ACC112 (cell line): ENCODE data around the gene EFS.
A peak's percentile ranks its signal among the peaks of the same experiment; 100 is the strongest.

Experiments used
- H2AFZ ChIP-seq: fragments of 200-600 bp; sonication (generic); one replicate; pipeline ENCODE4 v1.6.0; 2017; ENCODE audit warnings: antibody characterized with exemption, low read length; ENCODE audit not compliant: unreplicated experiment
- H3K27ac ChIP-seq: fragments of 200-600 bp; sonication (generic); 2 replicates; pipeline ENCODE4 v1.5.1; 2014; ENCODE audit warnings: low read depth, mild to moderate bottlenecking, antibody characterized with exemption, low read length, moderate library complexity
- H3K27me3 ChIP-seq: fragments of 200-600 bp; sonication (generic); 2 replicates; pipeline ENCODE4 v1.6.1; 2014; ENCODE audit warnings: mild to moderate bottlenecking, antibody characterized with exemption, low read length, moderate library complexity, mixed read lengths; ENCODE audit not compliant: insufficient read depth
- H3K36me3 ChIP-seq: fragments of 200-600 bp; sonication (generic); 2 replicates; pipeline ENCODE4 v1.6.1; 2016; ENCODE audit warnings: mild to moderate bottlenecking, antibody characterized with exemption, low read length, moderate library complexity, mixed read lengths; ENCODE audit not compliant: insufficient read depth
- H3K4me1 ChIP-seq: fragments of 200-600 bp; sonication (generic); one replicate; pipeline ENCODE4 v1.6.1; 2016; ENCODE audit warnings: low read length, mixed read lengths; ENCODE audit not compliant: insufficient read depth, unreplicated experiment, control insufficient read depth
- H3K4me3 ChIP-seq: fragments of 200-600 bp; sonication (generic); 2 replicates; pipeline ENCODE4 v1.5.1; 2014; ENCODE audit warnings: mild to moderate bottlenecking, low read depth, low read length
- H3K79me2 ChIP-seq: fragments of 200-600 bp; sonication (generic); one replicate; pipeline ENCODE4 v1.6.0; 2016; ENCODE audit warnings: low read length; ENCODE audit not compliant: control insufficient read depth, unreplicated experiment, insufficient read depth

EFS gene

DNA sequence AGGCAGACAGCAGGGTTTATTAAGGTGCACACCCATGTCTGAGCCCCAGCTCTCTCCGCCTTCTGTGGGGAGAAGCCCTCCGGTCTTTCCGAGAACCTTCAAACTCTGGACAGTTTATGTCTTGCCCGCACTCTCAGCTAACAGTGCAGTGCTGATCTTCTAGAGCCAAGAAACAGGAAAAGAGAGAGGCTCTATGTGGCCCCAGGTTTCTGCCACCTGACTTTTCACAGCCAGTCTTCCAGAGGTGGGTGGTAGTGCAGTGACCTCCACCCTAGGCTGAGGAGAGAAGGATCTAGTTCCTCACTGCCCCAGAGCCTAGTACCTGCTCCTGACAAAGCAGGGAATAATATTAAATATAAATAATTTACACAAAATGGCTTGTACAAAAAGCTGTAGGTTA lies 8.3 kb downstream of the EFS start:
- Histone ChIP-seq H3K36me3 (no peaks in the 10 kb centered on the region), H3K4me1 (peaks cover 6% of the 10 kb centered on the region), H3K27ac (no peak overlapping the region), H3K4me3 (no peak overlapping the region), H2AFZ (no peak overlapping the region), H3K79me2 (peaks cover 1% of the 10 kb centered on the region), H3K27me3 (no peaks in the 10 kb centered on the region)

DNA sequence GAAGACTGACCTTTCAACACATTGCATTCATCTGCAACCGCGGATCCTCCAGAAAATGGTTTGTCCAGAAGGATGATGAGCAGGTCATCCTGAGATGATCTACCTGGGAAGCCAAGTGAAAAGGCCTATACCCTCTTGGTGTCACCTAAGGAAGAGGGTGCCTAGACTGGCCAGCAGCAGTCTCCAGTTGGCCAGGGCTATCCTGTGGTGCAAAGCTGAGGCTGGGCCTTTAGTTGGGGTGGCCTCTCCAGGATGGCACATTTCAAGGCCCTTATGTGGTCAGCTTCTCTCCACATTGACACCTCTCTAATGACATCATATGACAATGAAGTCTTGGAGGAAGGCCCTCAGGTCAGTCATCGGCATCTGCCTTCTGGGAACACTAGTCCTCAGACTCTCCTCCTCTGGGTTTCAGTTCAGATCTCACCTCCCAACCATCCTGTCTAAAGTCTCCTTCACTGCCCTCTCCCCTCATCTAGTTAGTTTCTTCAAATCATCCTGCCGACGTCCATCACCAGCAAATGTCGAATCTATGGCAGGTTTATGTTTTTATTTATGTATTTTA lies 9.0 kb downstream of the EFS start:
- no peak overlapping the region for H3K4me3 ChIP-seq
- no peaks in the 10 kb centered on the region for H3K79me2 ChIP-seq
- H3K27ac ChIP-seq, result no peak overlapping the region
- H3K27me3 ChIP-seq, result no peaks in the 10 kb centered on the region
- H2AFZ ChIP-seq, result no peak overlapping the region
- peaks cover 4% of the 10 kb centered on the region for H3K4me1 ChIP-seq
- H3K36me3 ChIP-seq, result no peaks in the 10 kb centered on the region

DNA sequence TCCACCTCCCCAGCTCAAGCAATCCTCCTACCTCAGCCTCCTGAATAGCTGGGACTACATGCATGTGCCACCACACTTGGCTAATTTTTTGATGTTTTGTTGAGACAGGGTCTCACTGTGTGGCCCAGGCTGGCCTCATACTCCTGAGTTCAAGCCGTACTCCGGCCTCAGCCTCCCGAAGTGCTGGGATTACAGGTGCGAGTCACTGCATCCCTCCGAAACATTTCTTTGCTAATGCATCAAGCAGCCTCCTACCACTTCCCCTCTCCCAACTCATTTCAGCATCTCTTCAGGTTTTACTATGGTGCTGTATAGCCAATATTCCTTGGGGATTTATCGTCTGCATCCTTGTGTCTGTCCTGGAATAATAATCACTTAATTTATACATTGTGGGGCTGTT lies 10.0 kb downstream of the EFS start:
- H3K4me3 ChIP-seq, result no peak overlapping the region
- H3K4me1 ChIP-seq, result peaks cover 4% of the 10 kb centered on the region
- H3K79me2 ChIP-seq, result no peaks in the 10 kb centered on the region
- H2AFZ ChIP-seq, result no peak overlapping the region
- H3K27ac ChIP-seq, result no peak overlapping the region
- H3K36me3 ChIP-seq, result no peaks in the 10 kb centered on the region
- H3K27me3 ChIP-seq, result no peaks in the 10 kb centered on the region

DNA sequence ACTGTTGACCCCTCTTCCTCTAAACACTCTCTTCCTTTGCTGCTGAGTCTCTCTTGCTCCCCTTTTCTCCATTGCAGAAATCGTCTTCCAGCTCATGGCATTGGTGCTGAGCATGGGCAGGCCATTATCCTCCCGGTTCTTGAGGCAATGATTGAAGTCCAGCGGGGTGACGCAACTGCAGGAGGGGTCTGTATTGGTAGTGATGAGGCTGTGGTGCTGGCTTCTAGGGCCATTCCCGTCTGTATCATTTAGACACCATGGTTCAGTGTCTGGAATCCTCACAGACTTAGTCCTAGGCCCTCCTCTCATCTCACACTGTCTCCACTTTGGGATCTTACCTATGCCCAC lies 11.6 kb downstream of the EFS start:
- H2AFZ ChIP-seq, result no peak overlapping the region
- H3K27ac ChIP-seq, result no peak overlapping the region
- H3K27me3 ChIP-seq, result no peaks in the 10 kb centered on the region
- H3K4me3 ChIP-seq, result peak overlapping the region; percentile 95; the same call in 1 of the 2 replicates
- no peaks in the 10 kb centered on the region for H3K79me2 ChIP-seq
- H3K4me1 ChIP-seq, result peaks cover 4% of the 10 kb centered on the region
- no peaks in the 10 kb centered on the region for H3K36me3 ChIP-seq

DNA sequence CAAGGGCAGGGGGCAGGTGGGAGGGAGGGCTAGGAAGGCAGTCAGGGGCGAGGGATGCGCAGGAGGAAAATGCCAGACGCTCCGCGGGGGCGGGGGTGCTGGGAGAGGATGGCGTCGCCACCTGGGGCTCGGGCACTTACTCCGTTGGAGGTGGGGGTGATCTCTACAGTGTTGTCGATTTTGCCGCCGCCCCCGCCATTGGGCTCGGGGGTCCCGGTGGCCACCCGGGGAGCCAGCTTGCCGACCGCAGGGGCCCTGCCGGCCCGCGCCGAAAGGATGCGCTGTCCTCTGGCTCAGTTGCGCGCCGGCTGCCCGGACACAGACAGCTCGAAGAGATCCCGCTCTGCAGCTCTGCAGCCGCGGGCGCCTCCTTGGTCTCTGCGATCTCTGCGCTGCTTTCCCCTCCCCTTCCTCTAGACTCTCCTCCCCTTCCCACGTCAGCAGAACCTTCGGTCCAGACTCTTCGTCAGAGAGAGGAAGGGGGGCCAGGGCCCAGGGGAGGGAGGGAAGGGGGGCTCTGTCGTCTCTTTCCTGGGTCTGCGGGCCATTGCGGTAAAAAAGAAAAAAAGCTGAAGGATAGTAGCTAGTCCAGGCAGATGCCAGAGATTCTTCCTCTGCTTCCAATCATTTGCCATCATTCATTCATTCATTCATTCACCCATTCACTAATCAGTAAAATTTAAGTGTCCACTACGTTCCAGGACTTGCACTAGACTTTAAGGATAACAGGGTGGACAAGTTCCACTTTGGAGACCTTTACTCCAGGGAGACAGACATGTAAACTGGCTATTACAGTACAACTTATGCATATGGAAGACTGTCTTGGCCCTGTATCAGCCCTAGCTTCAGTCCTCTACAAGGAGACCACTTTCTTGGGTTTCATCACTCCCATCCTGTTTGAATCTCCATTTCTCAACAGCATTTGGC lies 12.2 kb downstream of the EFS start, which contains the start of gene SLC22A17:
SLC22A17 (minus strand) TSS at position 382 of the 927 bp plus-strand sequence.
- H3K27ac ChIP-seq, result peak within 1 kb of the TSS; percentile 35; the same call in 1 of the 2 replicates
- H3K4me1 ChIP-seq, result peaks cover 4% of the 10 kb centered on the region
- H3K36me3 ChIP-seq, result no peaks in the 10 kb centered on the region
- no peaks in the 10 kb centered on the region for H3K27me3 ChIP-seq
- H2AFZ ChIP-seq, result peak within 1 kb of the TSS; percentile 82
- H3K79me2 ChIP-seq, result no peaks in the 10 kb centered on the region
- H3K4me3 ChIP-seq, result peak within 1 kb of the TSS; percentile 95

DNA sequence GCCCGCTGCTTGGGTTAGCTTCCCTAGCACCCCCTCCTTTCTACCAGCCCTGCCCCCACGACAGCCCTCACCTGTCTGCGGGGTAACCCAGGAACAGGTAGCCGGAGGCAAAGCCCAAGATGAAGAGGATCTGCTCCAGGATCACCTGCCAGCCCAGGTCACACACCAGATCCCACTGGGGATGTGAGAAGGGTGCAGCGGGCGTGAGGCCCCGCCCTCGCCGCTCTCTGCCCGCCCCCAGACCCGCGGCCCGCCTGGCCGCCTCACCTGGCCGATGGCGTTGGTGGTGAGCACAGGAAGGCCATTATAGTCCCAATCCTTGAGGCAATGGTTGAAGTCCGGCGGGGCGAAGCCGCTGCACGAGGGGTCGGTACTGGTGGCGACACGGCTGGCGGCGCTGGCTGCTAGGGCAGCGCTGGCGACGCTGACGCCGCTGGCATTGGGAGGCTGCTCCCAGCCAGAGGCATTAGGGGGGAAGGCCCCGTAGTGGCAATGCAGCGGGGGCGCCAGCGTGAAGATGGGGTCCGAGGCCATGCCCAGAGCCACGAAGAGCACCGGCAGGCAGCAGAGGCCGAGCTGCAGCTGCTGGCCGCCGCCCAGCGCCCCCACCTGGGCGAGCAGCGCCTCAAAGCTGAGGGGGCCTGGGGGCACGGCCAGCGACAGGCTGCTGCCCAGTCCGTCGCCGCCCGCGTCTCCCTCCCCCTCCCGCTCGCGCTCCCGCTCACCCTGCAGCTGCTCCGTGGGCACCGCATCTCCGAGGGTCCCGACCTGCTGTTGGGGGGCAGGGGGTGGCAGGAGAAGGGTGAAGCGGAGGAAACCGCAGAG lies 13.1 kb downstream of the EFS start:
- Histone ChIP-seq H3K27me3 (no peaks in the 10 kb centered on the region), H3K36me3 (no peaks in the 10 kb centered on the region), H3K4me1 (peaks cover 4% of the 10 kb centered on the region), H2AFZ (peak overlapping the region; percentile 82), H3K4me3 (peak overlapping the region; percentile 95), H3K27ac (no peak overlapping the region), H3K79me2 (no peaks in the 10 kb centered on the region)

DNA sequence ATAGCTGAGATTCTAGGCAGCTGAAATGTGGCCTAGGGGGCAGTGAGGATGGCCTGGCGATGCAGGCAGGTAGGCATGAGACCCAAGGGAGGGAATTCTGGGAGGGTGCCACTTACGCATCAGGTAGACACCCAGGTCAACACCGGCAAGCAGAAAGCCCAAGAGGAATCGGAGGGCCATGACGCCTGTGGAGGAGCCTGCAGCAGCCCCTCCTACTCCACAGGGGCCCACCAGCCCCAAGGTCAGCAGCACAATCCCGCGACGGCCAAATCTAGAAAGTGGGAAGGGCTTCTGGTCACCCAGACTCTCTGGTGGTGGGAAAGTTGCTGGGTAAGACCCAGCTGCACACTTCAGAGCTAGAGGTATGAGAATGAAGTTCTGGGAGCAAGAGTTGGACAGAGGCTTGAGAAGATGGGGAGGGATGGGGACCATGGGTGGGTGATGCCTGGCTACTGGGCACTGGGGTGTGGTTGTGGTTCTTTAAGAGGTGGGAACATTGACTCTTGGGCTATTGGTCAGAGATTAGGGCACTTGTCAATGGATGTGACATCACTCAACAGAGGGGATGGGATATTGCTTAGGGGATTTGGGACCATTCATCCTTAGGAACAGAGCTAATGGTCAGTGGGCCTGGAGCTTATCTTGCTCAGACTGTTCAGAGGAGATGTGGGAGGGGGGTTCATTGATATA lies 15.7 kb downstream of the EFS start:
- H2AFZ ChIP-seq, result no peak overlapping the region
- H3K27ac ChIP-seq, result no peak overlapping the region
- H3K79me2 ChIP-seq, result no peaks in the 10 kb centered on the region
- no peaks in the 10 kb centered on the region for H3K36me3 ChIP-seq
- H3K4me1 ChIP-seq, result peaks cover 4% of the 10 kb centered on the region
- no peaks in the 10 kb centered on the region for H3K27me3 ChIP-seq
- no peak overlapping the region for H3K4me3 ChIP-seq

DNA sequence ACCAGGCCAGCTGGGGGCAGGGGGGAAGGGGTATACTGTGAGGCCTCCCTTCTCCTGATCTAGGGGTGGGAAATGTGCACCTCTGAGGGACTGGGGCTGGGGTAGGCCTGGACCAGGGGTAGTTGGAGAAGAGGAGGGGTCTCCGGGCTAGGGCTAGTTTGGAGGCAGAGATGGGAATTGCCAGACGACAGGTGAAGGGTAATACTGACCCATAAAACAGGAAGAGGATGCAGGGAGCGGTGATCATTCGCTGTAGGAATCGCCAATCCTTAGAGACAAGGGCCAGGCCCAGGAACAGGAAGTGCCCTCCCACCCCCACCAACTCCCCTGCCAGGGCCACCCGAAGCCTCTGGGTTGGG lies 16.7 kb downstream of the EFS start:
- Histone ChIP-seq H3K27ac (no peak overlapping the region), H3K36me3 (no peaks in the 10 kb centered on the region), H3K79me2 (no peaks in the 10 kb centered on the region), H3K27me3 (no peaks in the 10 kb centered on the region), H3K4me1 (peaks cover 4% of the 10 kb centered on the region), H2AFZ (no peak overlapping the region), H3K4me3 (no peak overlapping the region)

DNA sequence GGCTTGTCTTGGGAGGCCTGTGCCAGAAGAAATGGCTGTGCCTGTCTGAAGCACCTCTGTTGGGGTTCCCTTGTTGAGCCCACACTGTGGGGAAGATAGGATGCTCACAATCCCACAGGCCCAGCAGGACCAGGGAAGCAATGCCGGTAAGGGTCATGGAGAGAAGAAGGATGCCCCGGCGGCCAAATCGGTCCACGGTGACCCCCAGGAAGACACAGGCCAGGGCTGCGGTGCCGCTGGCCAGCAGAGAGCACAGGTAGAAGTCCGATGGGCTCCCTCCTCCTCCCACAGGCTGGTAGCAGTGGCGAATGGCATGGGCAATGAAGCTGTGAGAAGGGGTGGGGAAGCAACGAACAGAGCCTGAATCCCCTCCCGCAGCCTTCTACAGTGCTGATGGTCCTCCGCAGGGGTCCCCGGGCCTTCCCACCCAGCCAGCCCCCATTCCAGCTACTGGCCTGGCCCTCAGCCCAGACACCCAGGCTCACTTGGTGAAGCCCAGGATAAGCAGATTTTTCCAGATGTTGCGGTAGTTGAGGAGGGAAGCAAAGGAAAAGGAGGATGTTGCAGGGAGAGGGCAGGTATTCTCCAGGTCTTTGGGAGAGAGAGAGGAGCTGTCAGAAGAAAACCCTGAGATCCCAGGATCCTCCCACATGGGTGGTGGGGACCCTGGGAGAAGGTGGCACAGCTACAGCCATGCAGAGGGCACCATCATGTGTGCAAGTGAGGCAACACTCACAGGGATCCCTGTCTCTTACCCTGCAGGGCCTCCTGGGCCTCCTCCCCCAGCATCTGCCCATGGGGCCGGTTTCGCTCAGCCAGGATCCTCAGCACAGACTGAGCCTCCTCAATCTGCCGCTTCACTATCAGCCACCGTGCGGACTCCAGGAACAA lies 17.3 kb downstream of the EFS start:
- Histone ChIP-seq H3K4me3 (no peak overlapping the region), H3K27me3 (peaks cover 2% of the 10 kb centered on the region), H3K27ac (no peak overlapping the region), H3K36me3 (no peaks in the 10 kb centered on the region), H3K79me2 (no peaks in the 10 kb centered on the region), H3K4me1 (no peaks in the 10 kb centered on the region), H2AFZ (no peak overlapping the region)
